DMS53 treated with DMSO at 0.1 percent for 48 hours (cell line): ENCODE results near the gene SIGLEC10.
"Not testable (repeated sequence)": the region's sequence is repeated elsewhere in the genome, so short reads cannot be mapped to it uniquely, and the experiment has no call there.

Experiments
- DNase-seq: peaks from one replicate; lab custom pipeline; 2025; ENCODE audit not compliant: unreplicated experiment; lab: John Stamatoyannopoulos, UW

SIGLEC10 gene

DNA sequence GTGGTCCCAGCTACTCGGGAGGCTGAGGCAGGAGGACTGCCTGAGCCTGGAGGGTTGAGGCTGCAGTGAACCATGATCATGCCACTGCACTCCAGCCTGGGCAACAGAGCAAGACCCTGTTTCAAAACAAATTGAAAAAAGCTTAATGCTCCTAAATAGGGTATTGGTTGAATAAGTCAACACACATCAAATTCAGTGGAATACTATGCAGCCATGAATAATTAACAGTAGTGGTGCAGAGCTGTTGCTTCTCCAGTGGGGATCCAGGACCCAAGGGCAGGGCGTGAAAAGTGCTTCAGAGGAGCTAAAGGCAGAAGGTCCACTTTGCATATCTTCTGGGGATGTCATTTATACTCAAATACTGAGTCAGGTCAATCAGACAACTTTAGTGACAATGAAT lies 22.6 kb upstream of the SIGLEC10 start:
- no peak for DNase-seq

DNA sequence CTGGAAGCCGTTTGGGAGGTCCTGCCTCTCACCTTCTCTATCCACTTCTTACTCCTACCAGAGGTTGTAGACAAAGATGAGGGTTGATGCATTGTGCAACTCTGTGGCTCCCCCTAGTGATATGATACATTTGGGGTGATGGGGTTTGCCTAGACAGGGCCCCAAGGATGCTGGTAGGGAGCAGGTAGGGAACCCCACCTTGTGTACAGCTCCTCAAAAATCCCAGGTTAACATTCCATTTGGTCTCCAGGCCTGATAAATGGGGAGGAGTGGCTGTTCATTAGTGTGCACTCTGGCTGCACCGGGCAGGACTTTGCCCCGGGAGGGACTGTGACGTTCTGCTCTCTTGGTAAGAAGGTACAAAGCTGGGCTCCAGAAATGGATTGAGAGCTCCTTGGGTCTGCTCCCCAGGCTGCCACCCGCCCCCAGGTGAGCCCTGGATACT lies 21.6 kb upstream of the SIGLEC10 start:
- no peak for DNase-seq

DNA sequence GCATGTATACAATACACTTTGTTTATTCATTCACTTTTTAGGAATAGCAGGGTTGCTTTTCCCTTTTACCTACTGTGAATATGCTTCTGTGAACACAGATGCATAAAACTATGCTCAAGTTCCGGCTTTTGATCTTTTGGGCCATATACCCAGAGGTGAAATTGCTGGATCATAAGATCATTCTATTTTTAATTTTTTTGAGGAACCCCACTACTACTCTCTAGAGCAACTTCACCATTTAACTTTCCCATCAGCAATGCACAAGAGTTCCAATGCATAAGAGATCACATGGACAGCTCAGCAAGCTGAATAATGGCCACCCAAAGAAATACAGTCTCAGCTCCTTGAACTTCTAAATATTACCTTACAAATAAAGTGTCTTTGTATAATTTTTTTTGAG lies 17.0 kb upstream of the SIGLEC10 start:
- DNase-seq: no peak

DNA sequence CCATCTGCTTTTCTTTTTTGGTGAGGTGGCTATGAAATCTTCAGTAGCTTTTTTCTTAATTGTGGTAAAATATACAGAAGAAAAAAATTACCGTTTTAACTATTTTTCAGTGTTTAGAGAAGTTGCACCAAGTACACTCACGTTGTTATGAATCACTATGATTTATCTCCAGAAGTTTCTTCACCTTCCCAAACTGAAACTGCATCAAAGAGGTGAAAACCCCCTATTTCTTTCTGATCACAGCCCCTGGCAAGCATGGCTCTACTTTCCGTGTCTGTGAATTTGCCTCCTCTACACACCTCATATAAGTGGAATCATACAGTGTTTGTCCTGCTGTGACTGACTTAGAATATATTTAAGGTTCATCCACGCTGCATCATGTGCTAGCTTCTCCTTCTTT lies 15.6 kb upstream of the SIGLEC10 start:
- DNase-seq: no peak

DNA sequence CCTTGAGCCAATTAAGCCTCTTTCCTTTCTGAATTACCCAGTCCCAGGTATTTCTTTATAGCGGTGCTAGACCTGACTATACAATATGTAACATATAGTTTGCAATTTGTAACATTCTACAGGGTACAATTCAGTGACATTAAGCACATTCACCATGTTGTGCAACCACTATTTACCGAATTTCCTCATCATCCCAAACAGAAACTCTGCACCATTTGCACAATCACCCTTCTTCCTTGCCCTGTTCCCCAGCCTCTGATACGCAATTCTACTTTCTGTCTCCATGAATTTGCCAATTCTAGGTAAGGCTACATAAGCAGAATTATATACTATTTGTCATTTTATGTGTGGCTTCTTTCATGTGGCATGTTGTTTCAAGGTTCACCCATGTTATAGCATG lies 13.7 kb upstream of the SIGLEC10 start:
- no peak for DNase-seq

DNA sequence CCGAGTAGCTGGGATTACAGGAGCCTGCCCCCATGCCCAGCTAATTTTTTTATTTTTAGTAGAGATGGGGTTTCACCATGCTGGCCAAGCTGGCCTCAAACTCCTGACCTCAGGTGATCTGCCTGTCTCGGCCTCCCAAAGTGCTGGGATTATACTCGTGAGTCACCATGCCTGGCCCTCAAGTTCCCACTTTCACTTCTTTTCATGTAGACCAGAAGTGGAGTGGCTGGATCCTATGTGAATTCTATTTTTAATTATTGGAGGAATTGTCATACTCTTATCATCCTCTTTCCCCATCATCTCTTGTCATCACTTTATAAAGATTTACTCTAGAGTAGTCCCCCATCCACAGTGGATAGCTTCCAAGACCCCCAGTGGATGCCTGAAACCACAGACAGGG lies 12.8 kb upstream of the SIGLEC10 start:
- DNase-seq: no peak

DNA sequence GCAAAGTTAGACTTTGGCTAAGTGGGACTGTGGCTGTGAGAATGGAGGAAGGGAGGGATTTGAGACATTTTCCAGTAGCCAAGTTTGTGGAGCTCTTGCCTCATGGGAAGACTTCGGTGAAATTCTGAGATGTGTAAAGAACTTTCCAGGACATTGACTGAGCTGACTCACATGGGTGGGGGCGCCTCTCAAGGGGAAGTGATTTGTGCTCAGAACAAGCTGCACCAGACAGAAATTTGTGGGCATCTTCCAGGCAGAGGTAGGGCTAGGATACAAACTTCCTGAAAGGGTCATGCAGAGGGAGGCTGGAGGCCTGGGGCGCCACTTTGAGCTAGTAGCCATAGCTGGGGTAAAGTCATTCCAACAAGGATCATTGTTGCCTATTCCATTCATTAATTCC lies 9.8 kb upstream of the SIGLEC10 start:
- DNase-seq: no peak

DNA sequence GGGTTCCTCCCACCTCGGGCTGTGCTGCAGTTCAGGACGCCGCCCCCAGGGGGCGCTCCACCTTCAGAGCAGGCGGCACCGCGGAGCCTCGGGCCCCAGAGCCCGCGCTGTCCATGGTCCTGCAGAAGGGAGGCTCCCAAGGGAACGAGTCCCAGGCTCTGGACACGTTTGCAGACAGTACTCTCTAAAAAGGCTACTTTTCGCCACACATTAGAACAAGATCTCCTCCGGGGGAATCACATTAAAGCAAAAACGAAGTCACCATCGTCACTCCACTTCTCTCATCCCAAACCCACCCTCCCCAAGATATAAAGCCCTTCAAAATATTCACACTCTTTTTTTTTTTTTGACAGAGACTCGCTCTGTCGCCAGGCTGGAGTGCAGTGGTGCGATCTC lies 4.6 kb upstream of the SIGLEC10 start:
- DNase-seq: no peak

DNA sequence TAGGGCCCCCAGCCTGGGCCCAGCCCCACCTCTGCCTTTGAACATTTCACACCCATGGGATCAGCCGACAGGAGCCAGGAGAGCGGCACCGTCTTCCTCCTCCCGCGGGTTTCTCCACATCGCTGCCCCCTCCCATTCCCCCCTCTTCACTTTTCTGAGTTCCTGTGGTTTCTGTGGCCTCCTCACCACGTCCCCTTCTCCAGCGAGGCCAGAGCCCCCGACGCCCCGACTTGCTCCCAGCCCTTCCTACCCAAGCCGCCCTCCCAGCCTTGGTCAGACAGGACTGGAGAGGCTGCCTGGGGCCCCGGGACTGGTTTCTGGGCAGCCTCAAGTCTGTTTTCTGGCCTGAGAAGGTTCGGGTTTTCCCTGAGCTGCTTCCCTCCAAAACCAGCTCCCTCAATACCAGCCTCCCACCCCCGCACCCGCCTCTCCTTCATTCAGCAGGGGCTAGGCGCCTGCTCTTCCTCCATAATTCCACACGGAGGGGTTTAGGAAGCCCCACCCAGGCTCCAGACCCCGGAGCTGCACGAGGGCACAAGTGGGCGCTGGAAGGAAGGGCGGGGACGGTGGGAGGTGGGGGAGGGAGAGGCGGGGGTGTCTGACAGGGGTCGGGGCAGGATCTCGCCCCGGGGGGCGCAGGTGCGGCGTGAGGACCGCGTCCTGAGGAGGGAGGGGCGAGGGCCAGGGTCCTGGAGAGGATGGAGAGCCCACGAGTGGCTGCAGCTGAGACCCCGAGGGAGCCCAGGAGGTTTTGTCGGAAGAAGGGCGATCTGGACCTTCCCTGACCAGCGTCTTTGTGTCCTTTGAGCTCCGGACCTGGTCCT lies 4.0 kb upstream of the SIGLEC10 start:
- no peak for DNase-seq

DNA sequence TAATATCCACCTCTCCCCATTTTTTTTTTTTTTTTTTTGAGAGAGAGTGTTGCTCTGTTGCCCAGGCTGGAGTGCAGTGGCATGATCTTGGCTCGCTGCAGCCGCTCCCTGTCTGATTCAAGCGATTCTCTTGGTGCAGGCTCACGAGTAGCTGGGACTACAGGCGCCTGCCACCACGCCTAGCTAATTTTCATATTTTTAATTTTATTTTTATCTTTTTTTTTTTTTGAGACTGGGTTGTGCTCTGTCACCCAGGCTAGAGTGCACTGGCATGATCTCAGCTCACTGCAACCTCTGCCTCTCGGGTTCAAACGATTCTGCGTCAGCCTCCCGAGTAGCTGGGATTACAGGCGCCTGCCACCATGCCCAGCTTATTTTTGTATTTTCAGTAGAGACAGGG lies 3.1 kb upstream of the SIGLEC10 start:
- not testable (repeated sequence) for DNase-seq

DNA sequence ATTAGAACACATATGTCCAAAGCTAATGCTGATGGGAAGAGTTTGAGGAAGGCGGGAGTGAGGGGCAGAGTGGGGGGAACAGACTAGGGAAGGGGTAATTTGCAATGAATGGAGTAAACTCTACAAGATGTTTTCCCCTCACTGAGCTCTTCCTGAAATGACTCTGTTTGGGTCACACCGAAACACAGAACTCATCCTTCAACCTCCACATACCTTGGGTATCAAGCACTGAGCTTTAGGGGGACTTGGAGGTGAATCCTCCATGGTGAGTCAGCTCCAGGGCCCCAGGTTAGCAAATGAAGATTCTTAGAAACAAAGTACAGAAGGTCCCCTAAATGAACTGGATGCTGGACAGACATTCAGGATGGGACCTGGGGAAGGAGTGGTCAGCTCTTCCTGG lies 1.3 kb upstream of the SIGLEC10 start:
- DNase-seq: no peak

DNA sequence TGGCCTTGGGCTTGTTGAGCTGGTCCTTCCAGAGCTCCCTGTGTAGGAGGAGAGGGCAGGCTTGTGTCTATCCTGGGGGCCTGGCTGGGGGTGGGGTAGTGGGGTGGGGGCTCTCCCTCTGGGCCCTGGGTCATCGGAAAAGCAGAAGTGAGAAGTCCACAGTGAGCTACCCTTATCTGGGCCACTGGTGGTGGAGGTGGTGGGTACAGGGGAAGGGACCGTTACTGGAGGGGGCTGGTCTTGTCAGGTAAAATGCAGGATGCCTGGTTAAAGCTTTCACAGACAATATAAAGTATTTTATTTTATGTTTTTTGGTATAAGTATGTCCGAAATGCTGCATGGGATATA lies 342 bp upstream of the SIGLEC10 start:
- no peak for DNase-seq

DNA sequence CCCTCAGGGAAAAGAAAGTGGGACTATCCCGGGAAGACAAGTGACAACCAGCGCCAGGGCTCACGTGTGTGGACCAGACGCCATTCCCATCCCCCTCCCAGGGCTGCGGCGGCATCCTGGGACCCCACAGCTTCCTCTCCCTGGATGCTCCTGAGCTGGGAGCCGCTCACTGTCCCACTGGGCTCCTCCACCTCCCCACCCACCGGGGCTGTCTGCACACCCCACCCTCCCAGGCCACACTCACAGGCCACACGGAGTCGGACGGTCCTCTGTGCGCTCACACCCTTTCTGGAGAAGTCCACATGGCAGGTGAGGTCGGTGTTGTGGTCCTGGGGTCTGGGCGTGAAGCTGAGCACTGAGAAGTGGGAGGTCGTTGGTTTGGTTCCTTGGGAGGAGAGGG lies 1.0 kb downstream of the SIGLEC10 start:
- DNase-seq: not testable (repeated sequence)

DNA sequence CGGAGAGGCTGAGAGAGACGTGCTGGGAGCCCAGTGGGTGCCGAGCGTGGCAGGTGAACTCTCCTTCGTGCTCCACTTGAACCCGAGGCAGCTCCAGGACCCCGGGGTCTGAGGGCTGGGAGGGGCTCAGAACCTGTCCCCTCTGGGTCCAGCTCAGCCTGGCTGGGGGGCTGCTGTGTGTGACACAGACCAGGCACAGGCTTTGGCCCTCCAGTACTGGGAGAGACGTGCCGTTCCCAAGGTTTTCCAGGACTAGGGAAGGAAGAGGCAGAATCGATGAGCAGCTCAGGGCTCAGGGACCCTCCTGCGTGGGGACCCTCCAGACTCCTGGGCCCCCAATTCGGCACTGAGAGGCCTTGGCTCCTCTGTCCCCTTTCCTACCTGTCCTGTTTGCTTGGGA lies 2.3 kb downstream of the SIGLEC10 start:
- DNase-seq: no peak

DNA sequence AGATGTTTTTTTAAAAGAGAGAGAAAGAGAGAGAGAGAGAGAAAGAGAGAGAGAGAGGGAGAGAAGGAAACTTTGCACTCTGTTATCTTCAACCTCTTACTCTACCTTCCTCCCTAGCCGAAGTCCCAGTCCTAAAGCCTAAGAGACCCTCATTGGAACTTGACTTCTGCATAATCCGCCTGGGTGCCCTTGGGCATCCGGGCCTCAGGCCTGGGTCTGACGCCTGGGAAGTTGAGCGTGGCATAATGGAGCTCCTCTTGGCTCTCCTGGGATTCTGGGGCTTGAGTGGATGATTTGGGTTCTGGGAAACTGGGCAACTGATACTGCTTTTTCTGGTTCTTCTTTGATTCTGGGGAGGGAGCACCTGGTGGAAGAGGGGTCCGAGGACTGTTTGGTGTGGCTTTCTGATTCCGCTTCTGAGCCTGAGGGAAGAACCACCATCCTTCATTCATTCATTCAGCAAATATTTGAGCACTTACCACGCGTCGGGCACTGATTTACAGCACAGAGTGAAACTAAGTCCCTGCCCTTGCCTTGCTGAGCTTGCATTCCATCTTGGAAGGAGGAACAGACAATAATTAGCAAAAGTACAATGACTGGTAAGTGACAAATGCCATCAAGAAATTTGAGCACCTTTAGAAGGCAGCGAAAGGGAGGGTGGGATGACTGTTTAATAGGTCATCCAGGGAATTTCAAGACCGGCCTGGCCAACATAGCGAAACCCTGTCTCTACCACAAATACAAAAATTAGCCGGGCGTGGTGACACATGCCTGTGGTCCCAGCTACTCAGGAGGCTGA lies 6.3 kb downstream of the SIGLEC10 start:
- no peak for DNase-seq

DNA sequence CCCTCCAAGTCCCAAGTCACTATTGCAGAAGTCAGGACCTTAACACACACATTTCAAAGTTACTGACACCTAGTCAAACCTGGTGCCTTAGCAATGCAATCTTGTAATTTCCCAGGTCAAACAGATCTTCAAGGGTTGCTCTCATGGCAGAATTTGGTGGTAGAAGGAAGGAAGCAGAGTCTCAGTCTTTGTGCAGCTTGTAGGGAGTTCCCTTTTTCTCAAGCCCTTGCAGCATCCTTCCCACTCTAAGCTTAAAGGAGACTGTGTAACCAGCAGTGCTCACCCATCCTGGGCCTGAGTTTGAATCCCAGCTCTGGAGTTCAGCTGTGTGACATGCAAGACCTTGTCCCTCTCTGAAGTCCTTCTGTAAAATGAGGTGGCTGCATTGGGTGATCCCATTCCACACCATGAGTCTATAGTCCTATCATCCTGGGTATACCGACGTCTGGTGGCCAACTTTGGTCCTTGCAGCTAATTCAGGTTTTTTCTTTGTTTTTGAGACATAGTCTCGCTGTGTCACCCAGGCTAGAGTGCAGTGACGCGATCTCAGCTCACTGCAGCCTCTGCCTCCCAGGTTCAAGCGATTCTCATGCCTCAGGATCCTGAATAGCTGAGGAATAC lies 9.8 kb downstream of the SIGLEC10 start:
- no peak for DNase-seq

DNA sequence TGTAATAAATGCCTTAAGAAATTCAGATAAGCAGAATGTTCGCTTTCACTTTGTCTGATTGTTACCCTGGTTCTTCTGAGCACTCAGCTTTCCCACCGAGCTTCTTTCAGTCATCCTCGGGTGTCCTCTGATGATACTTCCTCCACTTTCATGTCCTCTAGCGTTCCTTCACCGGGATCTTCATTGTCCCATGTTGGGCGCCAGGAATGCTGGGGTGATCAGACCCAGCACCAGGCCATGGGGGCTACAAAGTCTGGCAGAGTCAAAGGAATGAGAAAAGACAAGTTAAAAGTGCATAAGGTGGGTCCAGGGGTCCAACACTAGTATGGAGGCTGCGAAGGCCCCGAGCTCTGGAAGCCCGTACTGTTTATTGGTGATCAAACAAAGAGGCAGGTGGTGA lies 15.3 kb downstream of the SIGLEC10 start:
- DNase-seq: no peak

DNA sequence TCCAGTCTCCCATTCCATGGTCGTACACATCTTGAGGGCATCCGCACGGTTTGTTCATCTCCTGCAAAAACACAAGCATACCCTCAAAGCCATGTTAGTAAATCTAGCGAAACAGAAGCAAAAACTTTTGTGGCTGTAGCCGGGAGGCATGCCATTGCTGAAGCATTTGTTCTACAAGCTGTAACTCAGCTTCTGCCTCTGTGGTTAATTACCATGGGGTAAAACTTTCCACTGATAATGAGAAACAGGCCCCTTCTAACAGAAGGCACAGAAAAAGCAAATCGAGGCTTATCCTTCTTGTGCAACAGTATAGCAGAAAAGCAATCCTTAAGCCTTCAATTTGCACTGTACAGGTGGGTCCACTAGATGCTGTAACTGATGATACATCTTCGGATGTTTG lies 17.5 kb downstream of the SIGLEC10 start:
- DNase-seq: not testable (repeated sequence)

DNA sequence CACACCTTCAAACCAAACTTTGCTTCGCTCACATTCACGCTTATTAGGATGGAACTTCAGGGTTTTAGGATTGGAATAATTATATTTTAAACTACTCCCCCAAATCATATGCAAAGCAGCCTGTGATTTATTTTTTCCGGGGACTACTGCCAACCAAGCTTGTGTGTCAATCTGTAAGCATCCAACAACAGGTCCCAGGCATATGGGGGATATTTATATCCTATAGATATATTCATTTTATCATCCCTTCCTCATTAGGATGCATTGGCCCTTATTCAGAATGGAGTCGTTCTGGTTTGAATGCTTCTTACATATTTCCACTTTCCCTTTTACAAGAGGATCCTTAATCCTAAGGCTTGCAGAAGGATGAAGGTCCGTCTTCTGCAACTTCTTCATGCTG lies 18.2 kb downstream of the SIGLEC10 start:
- no peak for DNase-seq

DNA sequence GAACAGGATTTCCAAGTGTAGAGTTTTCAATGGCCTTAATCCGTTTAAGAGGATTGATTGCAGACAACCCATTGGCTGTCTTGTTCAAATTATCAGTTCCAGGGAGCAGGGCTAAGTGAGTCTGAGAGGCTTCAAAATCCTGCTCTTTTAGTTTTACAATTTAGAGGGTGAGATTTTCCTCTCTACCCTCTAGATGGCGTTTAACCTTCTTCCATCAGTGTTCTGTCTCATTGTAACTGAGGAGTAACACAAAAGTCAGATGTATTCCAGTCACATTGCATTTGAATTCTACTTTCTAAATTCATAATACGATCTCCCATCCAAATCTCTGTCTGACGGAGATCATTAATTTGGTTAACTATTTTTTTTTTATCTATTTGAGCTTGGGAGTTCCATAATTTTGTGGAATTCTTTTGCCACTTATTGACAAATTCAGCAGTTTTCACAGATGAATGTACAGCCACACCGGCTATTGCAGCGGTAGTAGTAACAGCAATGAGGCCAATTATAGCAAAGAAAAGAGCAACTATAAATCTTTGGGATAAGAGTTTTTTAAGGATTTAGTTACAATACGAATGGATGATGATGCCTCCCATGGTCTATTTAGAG lies 19.2 kb downstream of the SIGLEC10 start:
- DNase-seq: no peak

DNA sequence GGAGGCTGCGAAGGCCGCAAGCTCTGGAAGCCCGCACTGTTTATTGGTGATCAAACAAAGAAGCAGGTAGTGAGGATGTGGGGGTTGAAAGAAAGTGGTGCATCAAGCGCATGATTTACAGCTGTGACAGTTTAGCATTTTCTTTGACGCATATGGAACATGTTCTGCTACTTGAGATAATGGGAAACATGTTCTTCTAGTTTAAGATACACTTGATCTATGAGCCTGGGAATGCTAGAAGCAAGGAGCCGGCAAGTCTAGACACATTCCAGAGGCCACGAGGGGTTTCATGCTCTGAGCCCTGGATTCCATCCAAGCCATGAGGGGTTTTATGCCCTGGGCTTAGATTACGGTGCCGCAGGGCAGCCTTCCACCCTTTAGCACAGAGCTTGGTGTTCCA lies 20.0 kb downstream of the SIGLEC10 start:
- DNase-seq: not testable (repeated sequence)

DNA sequence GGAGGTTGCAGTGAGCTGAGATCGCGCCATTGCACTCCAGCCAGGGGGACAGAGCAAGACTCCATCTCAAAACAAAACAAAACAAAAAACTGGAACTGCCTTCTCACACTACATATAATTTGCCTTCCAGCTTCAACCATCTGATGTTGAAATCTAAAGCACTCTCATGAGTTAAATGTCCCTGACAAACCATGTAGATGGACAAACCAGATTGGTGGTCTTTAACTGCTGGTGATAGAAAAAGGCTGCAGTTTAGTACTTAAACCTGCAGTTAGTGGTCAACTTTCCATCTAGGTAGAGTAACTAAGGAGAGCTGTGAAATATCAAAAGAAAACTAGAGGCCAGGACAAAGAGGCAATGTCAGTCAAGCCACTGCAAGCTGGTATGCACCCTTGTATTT lies 21.3 kb downstream of the SIGLEC10 start:
- no peak for DNase-seq
